Activated CD4-positive, alpha-beta memory T cell treated with anti-CD3 and anti-CD28 coated beads for 36 hours (primary cell): Measurements from ENCODE around the gene TPP1. TPM values are rescaled to one million over a fixed set of nuclear protein-coding genes. Genes with fewer than 3 reads are reported as not detected.

Experiments used
- CTCF ChIA-PET: fragments of 350-600 bp; sonication (Branson Sonifier 250); formaldehyde crosslinking; loops from one replicate; lab custom pipeline; 2021; ENCODE audit warnings: antibody characterized with exemption, inconsistent platforms; lab: Charles Lee
- POLR2A ChIA-PET: fragments of 350-600 bp; sonication (Branson Sonifier 250); formaldehyde crosslinking; loops from one replicate; lab custom pipeline; 2021; ENCODE audit warnings: antibody characterized with exemption; lab: Charles Lee
- DNase-seq: peaks from one replicate; pipeline ENCODE4 v3.0.0-alpha.2; 2020
- H3K27ac Mint-ChIP-seq: one replicate; pipeline ENCODE4 v1.8.0; 2021; ENCODE audit warnings: mixed read lengths
- H3K27me3 Mint-ChIP-seq: one replicate; pipeline ENCODE4 v1.8.0; 2021; ENCODE audit warnings: mixed read lengths
- H3K36me3 Mint-ChIP-seq: one replicate; pipeline ENCODE4 v1.8.0; 2021; ENCODE audit warnings: mixed read lengths
- H3K4me1 Mint-ChIP-seq: one replicate; pipeline ENCODE4 v1.8.0; 2021; ENCODE audit warnings: low read depth, mixed read lengths
- H3K4me3 Mint-ChIP-seq: one replicate; pipeline ENCODE4 v1.8.0; 2021; ENCODE audit warnings: mild to moderate bottlenecking, mixed read lengths
- H3K9me3 Mint-ChIP-seq: one replicate; pipeline ENCODE4 v1.8.0; 2021; ENCODE audit warnings: mixed read lengths
- intact Hi-C: fragments of 100-400 bp; cut with micrococcal nuclease; formaldehyde crosslinking; loops from one replicate; pipeline ENCODE4 v1.15.1; 2023
- total RNA-seq, 2 experiments: library from RNA; stranded (reverse); gene quantifications; one replicate each; pipeline ENCODE4 v1.2.3, GENCODE V29; 2021

Gene TPP1
- 10 to 100 TPM; 53.2 to 56.6 TPM for total RNA-seq

DNA sequence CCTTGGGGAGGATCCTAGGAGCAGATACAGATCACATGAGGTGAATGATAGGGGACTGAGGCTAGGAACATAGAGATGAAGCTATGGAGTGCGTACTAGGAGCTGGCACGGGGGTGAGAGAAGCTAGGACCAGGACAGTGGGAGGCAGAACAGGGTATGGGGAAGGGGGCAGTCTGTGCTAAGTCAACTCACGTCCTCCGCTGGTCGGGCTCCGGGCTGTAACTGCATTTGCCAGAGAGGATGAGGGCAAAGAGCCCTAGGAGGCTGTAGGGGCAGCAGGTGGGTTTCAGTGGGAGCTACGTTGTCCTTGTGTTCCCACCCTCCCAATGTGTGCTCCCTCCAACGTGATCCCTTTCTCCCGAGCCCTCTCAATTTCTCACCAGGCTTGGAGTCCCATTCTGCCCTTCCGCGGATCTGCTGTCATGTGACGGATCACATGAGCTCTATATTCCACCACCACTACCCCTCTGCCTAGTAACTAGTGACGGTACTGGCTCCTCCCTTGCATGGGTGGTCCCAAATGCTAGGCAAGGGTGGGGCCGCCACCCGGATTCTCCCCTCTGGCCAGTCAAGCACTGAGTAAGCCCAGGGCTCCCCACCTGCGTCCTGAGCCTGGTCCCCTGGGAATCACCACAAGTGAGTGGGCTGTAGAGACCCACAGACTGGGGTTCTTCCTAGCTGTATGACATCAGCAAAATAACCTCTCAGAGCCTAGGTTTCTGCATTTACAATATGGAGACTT is at the start of gene TPP1:
TSS of gene TPP1 (minus strand) at position 419 of the 742 bp plus-strand sequence. CDS start at position 397, 22 bp downstream.
- Mint-ChIP-seq H3K27me3 (no peaks in the 10 kb centered on the region), H3K4me1 (peaks cover 10% of the 10 kb centered on the region), H3K36me3 (peaks cover 6% of the 10 kb centered on the region), H3K4me3 (no peak within 1 kb of the TSS), H3K27ac (no peak within 1 kb of the TSS), H3K9me3 (no peaks in the 10 kb centered on the region)
- CTCF ChIA-PET, result interaction anchor here (0.7 to 3.9 kb wide), 20 partner anchors 9 to 240 kb away, joined by 3 to 35 read pairs (median 5); partner anchors contain the start of genes ARFIP2, ILK, MRPL17 and RRP8
- intact Hi-C loops, result loop anchor here (1.0 to 10.0 kb wide), 4 partner anchors 28 to 1056 kb away; partner anchors contain the start of genes CYB5R2, MRPL17 and TRIM5
- DNase-seq, result peak; percentile 93
- POLR2A ChIA-PET, result interaction anchor here (0.6 to 2.8 kb wide), 10 partner anchors 8 to 229 kb away, joined by 3 to 23 read pairs (median 4); partner anchors contain the start of genes ILK, MRPL17, RRP8 and SMPD1

DNA sequence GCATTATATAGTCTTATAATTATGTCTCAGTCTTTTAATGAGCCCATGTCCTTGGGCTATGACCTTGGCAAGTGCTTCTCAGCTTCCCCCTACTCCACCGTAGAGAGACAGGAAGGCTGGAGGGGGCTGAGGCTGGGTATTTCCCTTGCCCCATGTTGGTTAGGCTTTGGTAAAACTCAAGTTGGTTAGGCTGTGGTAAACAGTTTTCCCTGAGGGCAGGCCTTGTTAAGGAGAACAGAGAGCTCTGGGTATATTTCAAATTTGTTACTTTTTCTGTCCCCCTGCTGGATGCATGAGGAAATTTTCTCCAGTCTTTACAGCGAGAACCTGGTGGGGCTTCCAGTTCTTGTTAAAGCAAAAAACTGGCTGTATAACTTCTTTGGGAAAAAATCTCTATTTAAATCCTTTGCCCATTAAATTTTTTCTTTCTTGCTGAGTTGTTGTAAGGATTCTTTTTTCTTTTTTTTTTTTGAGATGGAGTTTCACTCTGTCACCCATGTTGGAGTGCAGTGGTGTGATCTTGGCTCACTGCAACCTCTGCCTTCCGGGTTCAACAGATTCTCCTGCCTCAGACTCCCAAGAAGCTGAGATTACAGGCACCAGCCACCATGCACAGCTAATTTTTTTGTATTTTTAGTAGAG is 48.6 kb upstream of the TPP1 start:
- POLR2A ChIA-PET, result interaction anchor here (0.7 to 1.5 kb wide), 5 partner anchors 14 to 60 kb away, joined by 3 to 5 read pairs (median 4); partner anchors contain the start of gene MRPL17
- Mint-ChIP-seq H3K36me3 (no peaks in the 10 kb centered on the region), H3K4me3 (no peak overlapping the region), H3K27ac (peak overlapping the region; percentile 50), H3K9me3 (no peaks in the 10 kb centered on the region), H3K27me3 (no peaks in the 10 kb centered on the region), H3K4me1 (peaks cover 60% of the 10 kb centered on the region)
- intact Hi-C loops, result loop anchor here (1.0 to 2.0 kb wide), 5 partner anchors 15 to 137 kb away; partner anchors contain the start of gene MRPL17
- peak; percentile 66 for DNase-seq
- CTCF ChIA-PET, result interaction anchor here (0.6 to 3.1 kb wide), 24 partner anchors 11 to 289 kb away, joined by 3 to 32 read pairs (median 5); partner anchors contain the start of genes ILK, MRPL17, TAF10 and TPP1

DNA sequence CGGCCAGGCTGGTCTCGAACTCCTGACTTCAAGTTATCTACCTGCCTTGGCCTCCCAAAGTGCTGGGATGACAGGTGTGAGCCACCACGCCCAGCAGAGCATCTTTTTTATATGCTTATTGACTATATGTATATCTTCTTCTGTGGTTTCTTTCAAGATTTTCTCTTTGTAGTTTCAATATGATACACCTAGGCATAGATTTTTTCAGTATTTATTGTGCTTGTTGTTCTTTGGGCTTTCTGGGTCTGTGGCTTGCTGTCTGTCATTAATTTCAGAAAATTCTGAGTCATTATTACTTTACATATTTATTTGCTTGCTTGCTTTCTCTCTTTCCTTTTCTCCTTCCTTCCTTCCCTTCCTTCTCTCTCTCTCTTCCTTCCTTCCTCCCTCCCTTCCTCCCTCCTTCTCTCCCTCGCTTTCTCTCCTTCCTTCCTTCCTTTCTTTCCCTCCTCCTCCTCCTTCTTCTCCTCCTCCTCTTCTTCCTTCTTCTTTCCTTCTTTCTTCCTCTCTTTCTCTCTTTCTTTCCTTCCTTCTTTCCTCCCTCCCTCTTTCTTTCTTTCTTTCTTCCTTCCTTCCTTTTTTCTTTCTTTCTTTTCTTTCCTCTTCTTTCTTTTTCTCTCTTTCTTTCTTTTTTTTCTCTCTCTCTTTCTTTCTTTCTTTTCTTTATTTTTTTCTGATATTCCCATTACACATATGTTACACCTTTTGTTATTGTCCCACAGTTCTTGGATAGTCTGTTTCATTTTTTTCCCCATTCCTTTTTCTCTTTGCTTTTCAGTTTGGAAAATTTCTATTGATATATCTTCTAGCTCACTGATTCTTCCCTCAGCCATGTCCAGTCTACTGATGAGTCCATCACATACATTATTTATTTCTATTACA is 47.3 kb upstream of the TPP1 start:
- Mint-ChIP-seq H3K27me3 (no peaks in the 10 kb centered on the region), H3K4me1 (peaks cover 47% of the 10 kb centered on the region), H3K4me3 (no peak overlapping the region), H3K9me3 (no peaks in the 10 kb centered on the region), H3K27ac (peak overlapping the region; percentile 50), H3K36me3 (no peaks in the 10 kb centered on the region)
- DNase-seq, result peak; percentile 38
- POLR2A ChIA-PET, result interaction anchor here (0.9 kb wide), 1 partner anchor 56 kb away, joined by 4 read pairs; no protein-coding TSS in a partner anchor
- CTCF ChIA-PET, result interaction anchor here (0.7 to 3.1 kb wide), 18 partner anchors 9 to 288 kb away, joined by 3 to 32 read pairs (median 6); partner anchors contain the start of genes ILK, MRPL17, TAF10 and TPP1
- intact Hi-C loops, result loop anchor here (1.0 to 2.0 kb wide), 4 partner anchors 16 to 135 kb away; partner anchors contain the start of gene MRPL17

DNA sequence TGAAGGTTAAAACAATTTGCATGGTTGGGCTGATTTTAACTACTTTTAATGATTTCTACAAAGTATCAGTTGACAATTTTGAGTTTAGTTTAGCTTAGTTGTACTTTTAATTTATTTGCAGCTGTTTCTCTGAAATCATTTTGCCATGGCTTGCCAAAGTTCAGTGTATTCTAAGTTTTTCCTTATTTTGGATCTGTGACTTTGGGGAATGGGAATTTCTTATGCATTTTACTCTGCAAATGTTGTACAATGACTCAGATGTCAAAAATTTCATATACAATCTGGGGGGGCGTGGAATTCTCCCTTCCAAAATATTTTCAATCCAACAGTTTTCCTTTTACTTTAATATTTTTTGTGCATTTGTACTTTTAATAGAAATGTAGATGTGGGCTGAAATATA is 45.3 kb upstream of the TPP1 start:
- H3K27me3 Mint-ChIP-seq, result no peaks in the 10 kb centered on the region
- CTCF ChIA-PET, result interaction anchor here (2.4 kb wide), 1 partner anchor 12 kb away, joined by 7 read pairs; no protein-coding TSS in a partner anchor
- DNase-seq, result no peak
- peaks cover 29% of the 10 kb centered on the region for H3K4me1 Mint-ChIP-seq
- H3K36me3 Mint-ChIP-seq, result no peaks in the 10 kb centered on the region
- intact Hi-C loops, result no loop called here
- POLR2A ChIA-PET, result no interaction called here
- no peak overlapping the region for H3K27ac Mint-ChIP-seq
- H3K4me3 Mint-ChIP-seq, result no peak overlapping the region
- H3K9me3 Mint-ChIP-seq, result no peaks in the 10 kb centered on the region

DNA sequence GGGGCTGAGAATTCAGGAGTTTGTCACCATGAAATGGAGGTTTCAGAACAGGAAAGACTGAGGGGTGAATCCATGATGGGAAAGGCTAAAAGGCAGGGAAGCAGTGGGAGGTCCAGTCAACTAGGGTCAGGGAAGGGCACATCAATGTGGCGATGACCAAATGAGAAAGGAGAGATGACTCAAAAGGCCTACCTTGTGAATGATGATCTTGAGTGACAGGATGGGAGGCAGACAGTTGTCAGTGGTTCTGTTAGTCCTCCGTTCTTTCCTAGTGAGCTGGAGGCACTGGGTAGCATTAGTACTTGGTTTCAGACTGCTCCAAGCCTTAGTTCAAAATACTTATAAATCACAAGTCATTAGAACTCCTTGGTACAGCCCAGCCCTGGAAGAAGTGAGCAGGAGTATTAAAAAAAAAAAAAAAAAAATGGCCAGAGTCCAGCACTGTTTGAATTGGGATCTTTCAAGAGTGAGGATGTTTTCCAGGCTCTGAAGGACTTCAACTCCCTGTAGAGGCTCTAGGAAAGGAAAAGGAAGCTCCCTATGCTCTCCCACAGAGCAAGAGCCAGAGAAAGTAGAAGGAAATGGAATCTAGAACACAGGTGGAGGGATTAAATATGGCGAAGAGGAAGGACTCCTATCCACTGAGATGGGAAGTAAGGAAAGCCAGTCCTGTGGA is 44.7 kb upstream of the TPP1 start:
- POLR2A ChIA-PET, result no interaction called here
- peaks cover 29% of the 10 kb centered on the region for H3K4me1 Mint-ChIP-seq
- H3K27me3 Mint-ChIP-seq, result no peaks in the 10 kb centered on the region
- no peaks in the 10 kb centered on the region for H3K36me3 Mint-ChIP-seq
- CTCF ChIA-PET, result interaction anchor here (2.4 kb wide), 1 partner anchor 11 kb away, joined by 7 read pairs; no protein-coding TSS in a partner anchor
- DNase-seq, result no peak
- no peak overlapping the region for H3K4me3 Mint-ChIP-seq
- no peaks in the 10 kb centered on the region for H3K9me3 Mint-ChIP-seq
- intact Hi-C loops, result no loop called here
- H3K27ac Mint-ChIP-seq, result no peak overlapping the region

DNA sequence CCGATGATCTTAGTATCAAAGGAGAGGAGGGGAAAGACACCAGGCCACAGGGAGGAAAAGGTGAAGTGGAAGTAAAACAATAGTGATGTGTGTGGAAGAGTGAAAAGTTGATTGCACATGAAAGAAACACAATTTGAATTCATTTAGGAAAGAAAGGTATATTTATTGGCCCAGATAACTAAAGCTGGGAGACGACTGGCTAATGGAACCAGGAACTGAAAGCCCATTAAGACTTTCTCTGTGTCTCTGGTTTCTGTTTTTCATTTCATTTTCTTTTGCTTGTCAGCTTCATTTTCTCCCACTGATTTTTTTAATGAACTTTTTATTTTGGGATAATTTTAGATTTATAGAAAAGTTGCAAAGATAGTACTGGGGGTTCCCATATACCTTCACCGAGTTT is 41.5 kb upstream of the TPP1 start:
- CTCF ChIA-PET, result no interaction called here
- intact Hi-C loops, result no loop called here
- Mint-ChIP-seq H3K27me3 (peaks cover 3% of the 10 kb centered on the region), H3K27ac (no peak overlapping the region), H3K9me3 (no peaks in the 10 kb centered on the region), H3K4me3 (no peak overlapping the region), H3K4me1 (peaks cover 9% of the 10 kb centered on the region), H3K36me3 (no peaks in the 10 kb centered on the region)
- no peak for DNase-seq
- POLR2A ChIA-PET, result no interaction called here

DNA sequence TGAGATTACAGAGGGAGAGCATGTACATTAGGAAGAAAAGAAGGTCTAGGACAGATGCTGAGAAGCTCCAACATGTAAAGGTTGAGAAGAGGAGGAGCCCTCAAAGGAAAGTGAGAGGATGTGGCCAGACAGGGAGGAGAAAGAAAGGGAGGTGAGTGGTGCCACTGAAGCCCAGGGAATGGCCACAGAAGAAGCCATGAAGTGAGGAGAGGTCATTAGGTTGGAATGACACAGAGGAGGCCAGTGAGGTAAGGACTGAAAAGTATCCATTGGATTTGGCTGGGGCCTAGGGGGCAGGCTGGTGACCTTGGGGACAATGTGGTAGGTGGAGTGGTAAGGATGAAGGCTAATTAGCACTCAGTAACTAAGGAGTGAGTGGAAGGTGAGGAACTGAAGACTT is 39.4 kb upstream of the TPP1 start:
- Mint-ChIP-seq H3K36me3 (no peaks in the 10 kb centered on the region), H3K27me3 (peaks cover 3% of the 10 kb centered on the region), H3K27ac (no peak overlapping the region), H3K9me3 (no peaks in the 10 kb centered on the region), H3K4me1 (peaks cover 4% of the 10 kb centered on the region), H3K4me3 (no peak overlapping the region)
- ChIA-PET CTCF (interaction anchor here (1.8 kb wide), 1 partner anchor 127 kb away, joined by 5 read pairs; no protein-coding TSS in a partner anchor), POLR2A (no interaction called here)
- DNase-seq, result no peak
- intact Hi-C loops, result no loop called here

DNA sequence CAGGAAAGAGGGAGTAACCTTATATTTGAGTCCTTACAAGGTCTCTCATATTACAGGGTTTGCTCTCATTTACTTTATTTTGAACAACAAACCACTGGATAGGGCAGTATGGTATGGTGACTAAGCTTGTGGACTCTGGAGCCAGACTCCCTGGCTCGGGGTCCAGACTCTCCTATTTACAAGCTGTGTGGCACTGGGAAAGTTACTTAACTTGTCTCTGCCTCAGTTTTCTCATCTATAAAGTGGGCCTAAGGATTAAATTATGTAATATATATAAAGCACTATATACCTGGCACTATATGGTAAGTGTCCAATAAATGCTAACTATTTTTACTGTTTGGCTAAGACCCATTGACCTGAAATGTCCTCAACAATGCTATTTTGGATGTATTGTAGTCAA is 38.1 kb upstream of the TPP1 start:
- POLR2A ChIA-PET, result no interaction called here
- Mint-ChIP-seq H3K27ac (no peak overlapping the region), H3K27me3 (peaks cover 3% of the 10 kb centered on the region), H3K4me1 (no peaks in the 10 kb centered on the region), H3K4me3 (no peak overlapping the region), H3K9me3 (no peaks in the 10 kb centered on the region), H3K36me3 (no peaks in the 10 kb centered on the region)
- intact Hi-C loops, result no loop called here
- DNase-seq, result no peak
- CTCF ChIA-PET, result interaction anchor here (0.9 to 1.8 kb wide), 2 partner anchors 10 to 126 kb away, joined by 5 read pairs; no protein-coding TSS in a partner anchor

DNA sequence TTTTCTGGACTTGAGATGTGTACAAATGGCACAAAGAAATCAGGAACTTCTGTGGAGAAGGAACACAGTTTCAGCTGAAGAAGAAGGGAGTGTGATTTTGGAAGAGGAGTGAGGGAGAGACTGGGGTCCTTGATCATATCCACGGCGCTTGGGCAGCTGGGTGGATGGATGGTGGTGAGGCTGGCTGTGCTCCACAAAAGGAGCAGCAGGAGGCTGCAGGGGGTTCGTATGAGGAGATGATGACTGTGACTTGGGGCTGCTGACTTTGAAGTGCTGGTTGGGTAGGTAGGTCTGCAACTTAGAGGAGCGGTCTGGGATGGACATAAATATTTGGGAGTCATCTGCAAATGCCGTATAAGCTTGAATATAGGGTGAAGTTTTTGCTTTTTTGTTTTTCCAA is 37.7 kb upstream of the TPP1 start:
- CTCF ChIA-PET, result interaction anchor here (0.9 to 1.8 kb wide), 2 partner anchors 10 to 126 kb away, joined by 5 read pairs; no protein-coding TSS in a partner anchor
- no peak for DNase-seq
- no peak overlapping the region for H3K27ac Mint-ChIP-seq
- H3K9me3 Mint-ChIP-seq, result no peaks in the 10 kb centered on the region
- no peaks in the 10 kb centered on the region for H3K4me1 Mint-ChIP-seq
- POLR2A ChIA-PET, result no interaction called here
- H3K4me3 Mint-ChIP-seq, result peak overlapping the region; percentile 18
- intact Hi-C loops, result no loop called here
- H3K27me3 Mint-ChIP-seq, result peaks cover 3% of the 10 kb centered on the region
- no peaks in the 10 kb centered on the region for H3K36me3 Mint-ChIP-seq

DNA sequence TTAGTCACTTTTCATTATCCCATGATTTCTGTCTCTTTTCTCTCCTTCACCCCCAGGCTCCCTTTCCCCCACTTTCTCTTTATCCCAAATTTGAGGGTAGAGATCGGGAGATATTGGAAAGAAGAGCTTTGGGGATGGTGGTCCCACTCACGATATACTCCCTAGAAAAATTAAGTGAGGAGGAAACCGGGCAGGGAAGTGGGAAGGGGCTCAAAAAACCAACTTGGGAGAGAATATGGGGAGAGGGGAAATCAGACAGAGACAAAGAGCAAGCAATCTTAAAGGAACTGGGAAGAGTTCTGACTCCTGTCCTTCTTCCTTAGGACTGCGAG is 37.3 kb upstream of the TPP1 start:
- Mint-ChIP-seq H3K36me3 (no peaks in the 10 kb centered on the region), H3K27me3 (peaks cover 3% of the 10 kb centered on the region), H3K9me3 (no peaks in the 10 kb centered on the region), H3K4me1 (no peaks in the 10 kb centered on the region), H3K4me3 (peak overlapping the region; percentile 51), H3K27ac (no peak overlapping the region)
- ChIA-PET CTCF (no interaction called here), POLR2A (no interaction called here)
- DNase-seq, result no peak
- intact Hi-C loops, result no loop called here
